Skeletal muscle satellite cell (primary cell): ENCODE data around the gene CABP7.

ENCODE experiments used
- H3K27me3 ChIP-seq: 2 replicates; pipeline ENCODE4 v1.7.0; 2013; ENCODE audit warnings: low read length; ENCODE audit not compliant: control insufficient read depth, insufficient read depth
- H3K36me3 ChIP-seq: 2 replicates; pipeline ENCODE4 v1.7.0; 2013; ENCODE audit warnings: mild to moderate bottlenecking, control low read depth, low read length; ENCODE audit not compliant: insufficient read depth
- H3K4me1 ChIP-seq: 2 replicates; pipeline ENCODE4 v1.7.0; 2013; ENCODE audit warnings: low read length; ENCODE audit not compliant: control insufficient read depth, insufficient read depth
- H3K4me2 ChIP-seq: 2 replicates; pipeline ENCODE4 v1.7.0; 2013; ENCODE audit warnings: mild to moderate bottlenecking, low read length
- H3K4me3 ChIP-seq: 2 replicates; pipeline ENCODE4 v1.7.0; 2013; ENCODE audit warnings: low read length
- H3K9ac ChIP-seq: 2 replicates; pipeline ENCODE4 v1.7.0; 2013; ENCODE audit warnings: mild to moderate bottlenecking, low read depth, low read length, moderate library complexity
- H3K9me3 ChIP-seq: replicated peaks from 2 replicates; pipeline ENCODE4 v1.7.0; 2013; ENCODE audit warnings: mild to moderate bottlenecking, control low read depth, low read length

The CABP7 gene

GRCh38 chr22:29703569-29704195 is 16.1 kb upstream of the CABP7 start:
- H3K36me3 ChIP-seq: no peaks in the 10 kb centered on the region
- H3K9me3 ChIP-seq: no peaks in the 10 kb centered on the region
- no peak overlapping the region for H3K4me2 ChIP-seq
- H3K4me1 ChIP-seq: peaks cover 36% of the 10 kb centered on the region
- H3K9ac ChIP-seq: no peak overlapping the region
- H3K4me3 ChIP-seq: no peak overlapping the region
- peaks cover 12% of the 10 kb centered on the region for H3K27me3 ChIP-seq

GRCh38 chr22:29704528-29705285 is 15.1 kb upstream of the CABP7 start:
- H3K27me3 ChIP-seq: peaks cover 19% of the 10 kb centered on the region
- H3K4me1 ChIP-seq: peaks cover 36% of the 10 kb centered on the region
- H3K36me3 ChIP-seq: no peaks in the 10 kb centered on the region

GRCh38 chr22:29705651-29706050 is 14.2 kb upstream of the CABP7 start:
- no peak overlapping the region for H3K4me3 ChIP-seq
- H3K9ac ChIP-seq: no peak overlapping the region
- peaks cover 26% of the 10 kb centered on the region for H3K4me1 ChIP-seq
- no peaks in the 10 kb centered on the region for H3K36me3 ChIP-seq
- no peaks in the 10 kb centered on the region for H3K9me3 ChIP-seq
- no peak overlapping the region for H3K4me2 ChIP-seq
- H3K27me3 ChIP-seq: peaks cover 29% of the 10 kb centered on the region

More at GRCh38 chr22:29704528-29705285, 15.1 kb upstream of the CABP7 start:
- Histone ChIP-seq H3K4me3 (no peak overlapping the region), H3K9me3 (no peaks in the 10 kb centered on the region), H3K4me2 (no peak overlapping the region), H3K9ac (no peak overlapping the region)

GRCh38 chr22:29706486-29706885 is 13.3 kb upstream of the CABP7 start:
- no peaks in the 10 kb centered on the region for H3K9me3 ChIP-seq
- H3K36me3 ChIP-seq: no peaks in the 10 kb centered on the region
- H3K27me3 ChIP-seq: peaks cover 33% of the 10 kb centered on the region
- no peak overlapping the region for H3K9ac ChIP-seq
- peaks cover 18% of the 10 kb centered on the region for H3K4me1 ChIP-seq
- no peak overlapping the region for H3K4me2 ChIP-seq
- no peak overlapping the region for H3K4me3 ChIP-seq

- H3K9ac ChIP-seq: no peak overlapping the region
- no peaks in the 10 kb centered on the region for H3K9me3 ChIP-seq
- no peak overlapping the region for H3K4me2 ChIP-seq
- peaks cover 36% of the 10 kb centered on the region for H3K27me3 ChIP-seq
- H3K4me1 ChIP-seq: peaks cover 14% of the 10 kb centered on the region
- H3K4me3 ChIP-seq: no peak overlapping the region
- no peaks in the 10 kb centered on the region for H3K36me3 ChIP-seq
These were observed 12.8 kb upstream of the CABP7 start for GRCh38 chr22:29707010-29707409.

- H3K36me3 ChIP-seq: no peaks in the 10 kb centered on the region
- H3K4me3 ChIP-seq: no peak overlapping the region
- no peaks in the 10 kb centered on the region for H3K9me3 ChIP-seq
- no peak overlapping the region for H3K9ac ChIP-seq
- H3K27me3 ChIP-seq: peaks cover 36% of the 10 kb centered on the region
- H3K4me1 ChIP-seq: peaks cover 10% of the 10 kb centered on the region
- H3K4me2 ChIP-seq: no peak overlapping the region
These were observed 12.3 kb upstream of the CABP7 start for GRCh38 chr22:29707471-29707870.

GRCh38 chr22:29710193-29710592 is 9.6 kb upstream of the CABP7 start:
- no peak overlapping the region for H3K9ac ChIP-seq
- H3K4me2 ChIP-seq: no peak overlapping the region
- H3K4me3 ChIP-seq: no peak overlapping the region
- no peaks in the 10 kb centered on the region for H3K36me3 ChIP-seq
- H3K4me1 ChIP-seq: no peaks in the 10 kb centered on the region
- H3K9me3 ChIP-seq: no peaks in the 10 kb centered on the region
- H3K27me3 ChIP-seq: peaks cover 58% of the 10 kb centered on the region

- Histone ChIP-seq H3K9me3 (no peaks in the 10 kb centered on the region), H3K27me3 (peaks cover 66% of the 10 kb centered on the region), H3K9ac (no peak overlapping the region), H3K4me3 (no peak overlapping the region), H3K36me3 (no peaks in the 10 kb centered on the region), H3K4me1 (no peaks in the 10 kb centered on the region), H3K4me2 (no peak overlapping the region)
These were observed 8.7 kb upstream of the CABP7 start for GRCh38 chr22:29710922-29711593.

- H3K4me2 ChIP-seq: no peak overlapping the region
- no peak overlapping the region for H3K9ac ChIP-seq
- H3K4me1 ChIP-seq: no peaks in the 10 kb centered on the region
- peaks cover 66% of the 10 kb centered on the region for H3K27me3 ChIP-seq
- no peaks in the 10 kb centered on the region for H3K9me3 ChIP-seq
- H3K36me3 ChIP-seq: no peaks in the 10 kb centered on the region
- no peak overlapping the region for H3K4me3 ChIP-seq
These were observed 7.7 kb upstream of the CABP7 start for GRCh38 chr22:29712119-29712518.

GRCh38 chr22:29713156-29713727 is 6.6 kb upstream of the CABP7 start:
- Histone ChIP-seq H3K9ac (no peak overlapping the region), H3K4me1 (no peaks in the 10 kb centered on the region), H3K36me3 (no peaks in the 10 kb centered on the region), H3K4me3 (no peak overlapping the region), H3K27me3 (peaks cover 64% of the 10 kb centered on the region), H3K4me2 (no peak overlapping the region), H3K9me3 (no peaks in the 10 kb centered on the region)

- Histone ChIP-seq H3K4me3 (no peak overlapping the region), H3K36me3 (no peaks in the 10 kb centered on the region), H3K4me1 (no peaks in the 10 kb centered on the region), H3K4me2 (no peak overlapping the region), H3K9me3 (no peaks in the 10 kb centered on the region), H3K27me3 (peaks cover 63% of the 10 kb centered on the region), H3K9ac (no peak overlapping the region)
These were observed 4.6 kb upstream of the CABP7 start for GRCh38 chr22:29715240-29715639.
